ENCODE results near the gene NIPAL4.
"Not testable (repeated sequence)": the region's sequence is repeated elsewhere in the genome, so short reads cannot be mapped to it uniquely, and the experiment has no call there.

NIPAL4 gene

DNA sequence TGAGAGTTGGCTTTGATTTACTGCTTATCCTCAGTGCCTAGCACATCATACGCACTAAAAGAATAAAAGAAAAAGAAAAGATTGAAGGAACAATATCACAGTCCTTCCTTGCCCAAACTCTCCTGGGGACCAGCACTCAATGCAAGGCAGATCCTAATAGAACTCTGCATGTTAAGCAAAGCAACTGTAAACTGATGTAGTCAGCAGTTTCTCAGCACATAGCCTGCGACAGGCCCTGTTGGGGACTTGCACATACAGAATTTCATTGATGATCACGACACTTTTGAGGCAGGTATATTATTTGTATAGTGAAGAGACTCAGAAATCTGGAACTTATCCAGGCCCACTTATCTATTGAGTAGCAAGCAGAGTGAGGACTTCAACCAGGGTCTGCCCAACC is 15.4 kb downstream of the NIPAL4 start:
- WGBS (ENCODE audit: insufficient coverage, insufficient read length), result no CpG with 5 or more reads among the region's 3 CpGs
- Histone ChIP-seq H3K36me3 (ENCODE audit: control insufficient read depth, insufficient read depth, low read length) (no peaks in the 10 kb centered on the region), H3K27me3 (ENCODE audit: control insufficient read depth, insufficient read depth, low read length) (no peaks in the 10 kb centered on the region), H3K4me1 (ENCODE audit: control insufficient read depth, insufficient read depth, low read length) (no peaks in the 10 kb centered on the region), H3K9me3 (ENCODE audit: control insufficient read depth, insufficient read depth, low read length) (no peaks in the 10 kb centered on the region), H3K4me3 (ENCODE audit: low read length) (no peak overlapping the region), H3K27ac (ENCODE audit: low read length) (no peak overlapping the region)
- no peak for DNase-seq (ENCODE audit: low read depth, low spot score)

DNA sequence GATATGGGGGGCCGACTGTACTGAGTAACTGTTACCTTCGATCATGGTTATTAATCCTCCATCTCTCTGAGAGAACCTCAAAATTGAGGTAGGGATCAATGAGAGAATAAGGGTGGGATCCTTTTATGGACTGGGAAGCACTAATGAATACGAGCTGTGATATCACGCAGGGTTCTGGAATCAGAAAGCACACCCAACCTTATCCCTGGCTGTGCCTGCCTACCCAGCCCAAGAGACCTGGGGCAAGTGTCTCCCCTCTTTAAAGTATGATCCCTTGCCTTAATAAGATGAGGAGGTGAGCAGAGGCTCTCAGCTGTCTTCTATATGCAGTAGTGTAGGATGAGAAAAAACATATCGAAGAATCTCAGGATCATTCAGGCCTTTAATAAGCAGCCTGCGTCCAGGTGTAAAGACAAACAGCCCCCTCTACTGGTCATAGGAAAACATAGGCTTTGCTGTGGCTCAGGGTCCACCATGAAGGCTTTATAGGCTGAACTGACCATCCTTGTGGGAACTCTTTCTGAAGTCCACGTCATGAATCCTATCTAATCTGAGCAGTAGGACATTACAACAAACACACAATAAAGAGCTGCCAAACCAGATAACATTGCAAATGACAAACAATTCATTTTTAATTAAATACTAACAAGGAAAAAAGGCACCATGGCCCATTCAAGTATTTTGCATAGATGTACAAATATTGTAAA is 16.8 kb downstream of the NIPAL4 start:
- Histone ChIP-seq H3K4me3 (ENCODE audit: low read length) (no peak overlapping the region), H3K4me1 (ENCODE audit: control insufficient read depth, insufficient read depth, low read length) (no peaks in the 10 kb centered on the region), H3K27ac (ENCODE audit: low read length) (no peak overlapping the region), H3K9me3 (ENCODE audit: control insufficient read depth, insufficient read depth, low read length) (no peaks in the 10 kb centered on the region), H3K27me3 (ENCODE audit: control insufficient read depth, insufficient read depth, low read length) (no peaks in the 10 kb centered on the region), H3K36me3 (ENCODE audit: control insufficient read depth, insufficient read depth, low read length) (peaks cover 2% of the 10 kb centered on the region; the same call in 1 of the 2 replicates)
- no peak for DNase-seq (ENCODE audit: low read depth, low spot score)
- no CpG with 5 or more reads among the region's 7 CpGs for whole genome bisulfite sequencing (ENCODE audit: insufficient coverage, insufficient read length)

DNA sequence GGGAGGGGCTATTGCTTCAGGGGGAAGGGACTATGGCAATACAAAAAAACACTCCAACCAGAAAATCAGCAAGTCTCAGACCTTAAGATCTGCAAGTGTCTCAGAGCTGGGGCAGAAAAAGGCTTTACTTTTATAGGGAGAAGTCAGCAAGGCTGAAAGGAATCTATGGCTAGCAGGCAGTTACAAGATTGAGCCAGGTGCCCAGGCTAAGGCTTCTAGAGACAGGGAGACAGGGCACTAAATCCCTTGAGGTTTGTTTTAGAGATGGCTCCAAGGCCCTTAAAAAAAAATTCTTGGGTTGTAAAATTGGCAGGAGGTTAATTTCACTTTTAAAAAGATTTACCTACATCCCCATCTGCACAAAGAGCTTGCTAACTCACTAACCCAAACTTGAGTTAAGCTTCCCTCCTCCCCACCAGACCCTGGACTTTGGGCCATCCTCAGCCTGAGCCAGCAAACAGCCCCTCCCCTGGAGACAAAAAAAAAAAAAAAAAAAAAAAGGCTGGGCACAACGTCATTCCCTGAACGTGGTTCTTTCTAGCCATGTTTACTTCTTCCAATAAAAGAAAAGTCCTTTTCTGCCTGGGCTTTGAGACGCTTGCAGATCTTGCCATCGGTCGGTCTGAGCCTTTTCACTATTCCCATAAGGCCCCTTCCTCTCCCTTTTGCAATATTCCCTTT is 17.9 kb downstream of the NIPAL4 start:
- DNase-seq (ENCODE audit: low read depth, low spot score), result no peak
- H3K27ac ChIP-seq (ENCODE audit: low read length), result no peak overlapping the region
- no peaks in the 10 kb centered on the region for H3K4me1 ChIP-seq (ENCODE audit: control insufficient read depth, insufficient read depth, low read length)
- WGBS (ENCODE audit: insufficient coverage, insufficient read length), result no CpG with 5 or more reads among the region's 5 CpGs
- H3K27me3 ChIP-seq (ENCODE audit: control insufficient read depth, insufficient read depth, low read length), result no peaks in the 10 kb centered on the region
- H3K9me3 ChIP-seq (ENCODE audit: control insufficient read depth, insufficient read depth, low read length), result no peaks in the 10 kb centered on the region
- H3K4me3 ChIP-seq (ENCODE audit: low read length), result no peak overlapping the region
- peaks cover 2% of the 10 kb centered on the region; the same call in 1 of the 2 replicates for H3K36me3 ChIP-seq (ENCODE audit: control insufficient read depth, insufficient read depth, low read length)

DNA sequence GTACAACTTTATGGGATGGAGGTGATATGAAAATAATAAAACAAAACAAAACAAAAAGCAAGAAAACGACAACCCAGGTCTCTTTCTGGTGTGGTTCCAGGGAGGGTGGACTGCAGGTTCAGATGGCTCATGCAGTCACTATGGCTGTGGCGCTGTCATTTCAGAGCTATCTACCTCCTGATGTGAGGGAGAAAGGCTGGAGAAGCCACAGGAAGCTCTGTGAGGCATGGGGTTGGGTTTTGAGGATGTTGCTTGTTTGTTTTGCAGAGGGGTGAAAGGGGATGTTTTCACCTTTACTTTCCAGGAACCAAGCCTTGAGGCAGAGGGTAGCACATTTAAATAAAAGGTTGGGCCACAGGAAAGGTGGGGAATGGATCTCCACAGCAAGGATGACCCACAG is 18.7 kb downstream of the NIPAL4 start:
- H3K36me3 ChIP-seq (ENCODE audit: control insufficient read depth, insufficient read depth, low read length), result peaks cover 2% of the 10 kb centered on the region; the same call in 1 of the 2 replicates
- H3K27ac ChIP-seq (ENCODE audit: low read length), result no peak overlapping the region
- H3K4me3 ChIP-seq (ENCODE audit: low read length), result no peak overlapping the region
- no peak for DNase-seq (ENCODE audit: low read depth, low spot score)
- no CpG with 5 or more reads among the region's 2 CpGs for WGBS (ENCODE audit: insufficient coverage, insufficient read length)
- no peaks in the 10 kb centered on the region for H3K4me1 ChIP-seq (ENCODE audit: control insufficient read depth, insufficient read depth, low read length)
- no peaks in the 10 kb centered on the region for H3K9me3 ChIP-seq (ENCODE audit: control insufficient read depth, insufficient read depth, low read length)
- H3K27me3 ChIP-seq (ENCODE audit: control insufficient read depth, insufficient read depth, low read length), result no peaks in the 10 kb centered on the region

DNA sequence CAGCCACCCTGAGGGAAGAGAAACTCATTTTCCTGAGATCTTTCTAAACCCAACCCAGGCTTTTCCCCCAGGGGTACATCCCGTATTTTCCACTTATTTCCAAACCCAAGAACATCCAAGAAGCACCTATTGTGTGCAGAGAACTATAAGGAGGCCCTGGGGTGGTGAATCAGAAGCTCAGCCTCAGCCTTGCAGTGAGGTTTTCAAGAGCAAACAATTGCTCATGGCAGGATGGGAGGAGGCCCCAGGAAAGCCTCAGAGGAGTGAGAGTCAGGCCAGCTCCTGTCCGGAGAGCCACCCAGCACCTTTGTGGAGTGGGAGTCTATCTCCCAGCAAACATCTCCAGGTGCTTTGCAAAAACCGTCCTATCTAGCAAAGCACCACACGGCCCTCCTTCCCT is 19.2 kb downstream of the NIPAL4 start:
- no peak overlapping the region for H3K4me3 ChIP-seq (ENCODE audit: low read length)
- H3K27ac ChIP-seq (ENCODE audit: low read length), result no peak overlapping the region
- H3K36me3 ChIP-seq (ENCODE audit: control insufficient read depth, insufficient read depth, low read length), result peaks cover 2% of the 10 kb centered on the region; the same call in 1 of the 2 replicates
- H3K27me3 ChIP-seq (ENCODE audit: control insufficient read depth, insufficient read depth, low read length), result no peaks in the 10 kb centered on the region
- WGBS (ENCODE audit: insufficient coverage, insufficient read length), result no CpG with 5 or more reads among the region's 4 CpGs
- no peak for DNase-seq (ENCODE audit: low read depth, low spot score)
- no peaks in the 10 kb centered on the region for H3K9me3 ChIP-seq (ENCODE audit: control insufficient read depth, insufficient read depth, low read length)
- H3K4me1 ChIP-seq (ENCODE audit: control insufficient read depth, insufficient read depth, low read length), result no peaks in the 10 kb centered on the region

DNA sequence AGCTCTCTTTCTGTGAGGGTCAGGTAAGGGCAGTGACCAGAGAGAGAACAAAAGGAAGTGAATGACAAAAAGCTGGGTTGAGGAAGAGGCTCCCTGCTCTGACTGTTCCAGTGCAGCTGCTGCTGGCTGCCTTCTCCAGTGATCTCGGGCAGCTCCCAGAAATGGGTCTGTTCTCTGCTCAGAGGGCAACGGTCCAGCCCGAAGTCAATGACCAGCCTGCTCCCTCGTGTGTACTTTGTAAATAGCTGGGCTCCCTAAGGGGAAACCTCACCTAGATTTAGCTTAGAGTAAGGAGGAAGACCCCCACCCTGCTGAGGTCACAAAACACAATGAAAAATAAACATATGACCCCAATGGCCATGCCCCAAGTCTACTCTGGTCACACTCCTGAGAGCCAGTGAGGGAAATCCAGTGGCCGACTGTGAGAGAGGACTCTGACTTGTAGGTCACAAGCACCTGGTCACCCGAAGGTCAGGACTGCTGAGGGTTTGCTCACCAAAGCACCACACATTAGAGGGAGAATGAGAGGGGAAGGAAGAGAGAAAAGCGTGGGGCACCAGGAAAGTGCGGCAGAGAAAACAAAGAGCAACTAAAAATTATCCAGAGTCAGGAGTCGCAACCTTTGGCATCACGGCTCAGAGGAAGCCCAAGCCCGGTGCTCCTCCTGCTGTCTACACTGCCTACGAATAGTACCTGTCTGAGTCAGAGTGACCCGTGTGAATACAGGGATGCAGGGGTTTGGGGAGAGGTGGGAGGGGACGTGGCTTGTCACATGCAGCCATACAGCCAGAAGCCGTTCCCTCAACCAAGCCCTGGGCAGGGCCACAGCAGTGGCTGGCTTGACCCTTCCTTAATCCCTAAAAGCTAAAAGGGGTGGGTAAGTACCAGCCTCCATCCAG is 19.8 kb downstream of the NIPAL4 start:
- Histone ChIP-seq H3K27ac (ENCODE audit: low read length) (no peak overlapping the region), H3K9me3 (ENCODE audit: control insufficient read depth, insufficient read depth, low read length) (no peaks in the 10 kb centered on the region), H3K27me3 (ENCODE audit: control insufficient read depth, insufficient read depth, low read length) (no peaks in the 10 kb centered on the region), H3K4me3 (ENCODE audit: low read length) (no peak overlapping the region), H3K36me3 (ENCODE audit: control insufficient read depth, insufficient read depth, low read length) (peaks cover 2% of the 10 kb centered on the region; the same call in 1 of the 2 replicates), H3K4me1 (ENCODE audit: control insufficient read depth, insufficient read depth, low read length) (no peaks in the 10 kb centered on the region)
- no CpG with 5 or more reads among the region's 15 CpGs for WGBS (ENCODE audit: insufficient coverage, insufficient read length)
- no peak for DNase-seq (ENCODE audit: low read depth, low spot score)

DNA sequence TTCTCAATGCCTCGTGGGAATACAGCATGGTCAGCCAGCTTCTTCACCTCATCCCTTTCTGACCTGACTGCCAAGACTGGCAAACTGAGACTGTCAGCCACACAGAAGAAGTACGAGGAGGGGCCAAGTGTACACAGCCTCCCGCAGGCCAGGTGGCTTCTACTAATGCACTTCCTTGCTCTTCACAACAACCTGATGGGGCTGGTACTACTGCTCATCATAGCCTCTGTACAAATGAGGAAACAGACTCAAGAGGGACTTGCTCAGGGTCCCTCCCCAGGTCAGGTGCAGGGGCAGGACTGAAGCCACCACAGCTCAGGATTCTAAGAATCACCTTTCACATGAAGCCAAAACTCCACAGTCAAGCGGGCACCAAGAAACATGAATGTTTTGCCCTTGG is 21.3 kb downstream of the NIPAL4 start:
- Histone ChIP-seq H3K27me3 (ENCODE audit: control insufficient read depth, insufficient read depth, low read length) (no peaks in the 10 kb centered on the region), H3K4me1 (ENCODE audit: control insufficient read depth, insufficient read depth, low read length) (no peaks in the 10 kb centered on the region), H3K27ac (ENCODE audit: low read length) (no peak overlapping the region), H3K4me3 (ENCODE audit: low read length) (no peak overlapping the region), H3K36me3 (ENCODE audit: control insufficient read depth, insufficient read depth, low read length) (peaks cover 2% of the 10 kb centered on the region; the same call in 1 of the 2 replicates), H3K9me3 (ENCODE audit: control insufficient read depth, insufficient read depth, low read length) (no peaks in the 10 kb centered on the region)
- WGBS (ENCODE audit: insufficient coverage, insufficient read length), result no CpG with 5 or more reads among the region's 4 CpGs
- no peak for DNase-seq (ENCODE audit: low read depth, low spot score)

DNA sequence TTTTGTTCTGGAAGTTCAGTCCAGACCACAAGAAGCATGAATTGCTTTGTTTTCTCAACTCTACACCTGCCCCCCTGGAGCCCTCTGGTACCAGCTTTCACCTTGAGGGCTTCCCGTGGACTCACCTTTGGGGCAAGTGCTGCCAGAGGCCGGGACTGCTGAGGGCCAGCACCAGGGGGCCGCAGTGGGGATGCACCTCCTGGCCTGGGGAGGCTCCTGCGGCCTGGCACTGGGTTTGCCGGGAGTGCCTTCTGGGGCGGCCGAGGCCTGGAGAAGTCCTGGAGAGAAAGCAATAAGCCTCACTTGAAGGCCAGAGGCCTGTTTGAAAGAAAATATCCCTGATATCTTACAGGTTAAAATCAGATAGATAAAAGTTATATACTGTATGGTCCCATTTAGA is 21.7 kb downstream of the NIPAL4 start:
- Histone ChIP-seq H3K27me3 (ENCODE audit: control insufficient read depth, insufficient read depth, low read length) (no peaks in the 10 kb centered on the region), H3K4me3 (ENCODE audit: low read length) (no peak overlapping the region), H3K36me3 (ENCODE audit: control insufficient read depth, insufficient read depth, low read length) (peaks cover 2% of the 10 kb centered on the region; the same call in 1 of the 2 replicates), H3K4me1 (ENCODE audit: control insufficient read depth, insufficient read depth, low read length) (no peaks in the 10 kb centered on the region), H3K27ac (ENCODE audit: low read length) (no peak overlapping the region), H3K9me3 (ENCODE audit: control insufficient read depth, insufficient read depth, low read length) (no peaks in the 10 kb centered on the region)
- no CpG with 5 or more reads among the region's 7 CpGs for WGBS (ENCODE audit: insufficient coverage, insufficient read length)
- DNase-seq (ENCODE audit: low read depth, low spot score), result no peak

DNA sequence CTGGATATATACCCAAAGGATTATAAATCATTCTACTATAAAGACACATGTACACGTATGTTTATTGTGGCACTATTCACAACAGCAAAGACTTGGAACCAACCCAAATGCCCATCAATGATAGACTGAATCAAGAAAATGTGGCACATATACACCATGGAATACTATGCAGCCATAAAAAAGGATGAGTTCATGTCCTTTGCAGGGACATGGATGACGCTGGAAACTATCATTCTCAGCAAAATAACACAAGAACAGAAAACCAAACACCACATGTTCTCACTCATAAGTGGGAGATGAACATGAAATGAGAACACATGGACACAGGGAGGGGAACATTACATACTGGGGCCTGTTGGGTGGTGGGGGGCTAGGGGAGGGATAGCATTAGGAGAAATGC is 22.7 kb downstream of the NIPAL4 start:
- not testable (repeated sequence) for H3K9me3 ChIP-seq (ENCODE audit: control insufficient read depth, insufficient read depth, low read length); H3K4me3 ChIP-seq (ENCODE audit: low read length); H3K4me1 ChIP-seq (ENCODE audit: control insufficient read depth, insufficient read depth, low read length); DNase-seq (ENCODE audit: low read depth, low spot score); H3K27me3 ChIP-seq (ENCODE audit: control insufficient read depth, insufficient read depth, low read length); H3K27ac ChIP-seq (ENCODE audit: low read length); H3K36me3 ChIP-seq (ENCODE audit: control insufficient read depth, insufficient read depth, low read length)
- WGBS (ENCODE audit: insufficient coverage, insufficient read length), result no CpG with 5 or more reads among the region's 2 CpGs

DNA sequence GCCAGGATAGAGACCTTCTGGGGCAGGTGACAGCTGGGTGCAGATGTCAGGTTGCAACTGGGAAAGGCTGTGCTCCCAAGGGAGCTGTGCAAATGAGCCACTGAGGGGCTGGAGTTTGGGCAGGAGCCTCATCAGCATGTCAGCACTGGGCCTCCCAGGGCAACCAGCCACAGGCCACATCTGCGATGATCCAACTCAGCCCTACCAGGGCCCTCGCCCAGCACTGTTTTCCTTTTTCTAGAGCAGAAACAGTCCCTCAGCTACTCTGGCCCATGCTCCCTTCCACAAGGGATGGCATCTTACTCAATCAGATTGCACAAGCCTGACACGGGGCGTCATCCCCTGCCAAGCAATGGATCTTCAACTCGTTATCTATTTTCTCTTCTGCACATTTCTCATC is 24.8 kb downstream of the NIPAL4 start:
- Histone ChIP-seq H3K36me3 (ENCODE audit: control insufficient read depth, insufficient read depth, low read length) (peaks cover 2% of the 10 kb centered on the region; the same call in 1 of the 2 replicates), H3K9me3 (ENCODE audit: control insufficient read depth, insufficient read depth, low read length) (no peaks in the 10 kb centered on the region), H3K27ac (ENCODE audit: low read length) (no peak overlapping the region), H3K4me3 (ENCODE audit: low read length) (no peak overlapping the region), H3K27me3 (ENCODE audit: control insufficient read depth, insufficient read depth, low read length) (no peaks in the 10 kb centered on the region), H3K4me1 (ENCODE audit: control insufficient read depth, insufficient read depth, low read length) (no peaks in the 10 kb centered on the region)
- WGBS (ENCODE audit: insufficient coverage, insufficient read length), result no CpG with 5 or more reads among the region's 5 CpGs
- DNase-seq (ENCODE audit: low read depth, low spot score), result no peak

Measured in iPS DF 6.9 (cell line).